T follicular helper cell (primary cell): ENCODE data around the gene ZNF506.
A peak's percentile ranks its signal among the peaks of the same experiment; 100 is the strongest.
"Not testable (repeated sequence)": the region's sequence is repeated elsewhere in the genome, so short reads cannot be mapped to it uniquely, and the experiment has no call there.

ENCODE experiments used
- DNase-seq: peaks from one replicate; pipeline ENCODE4 v3.0.0-alpha.2; 2020; ENCODE audit warnings: low read depth
- total RNA-seq, 2 experiments: gene quantifications; one replicate each; lab custom pipeline; 2026; lab: John Stamatoyannopoulos, UW

The ZNF506 gene
- total RNA-seq, result 51.2 to 83.1 reads per million in 2 experiments

- DNase-seq, result peak; percentile 97
Measured at GRCh38 chr19:19821366-19821951, at the start of gene ZNF506. Gene ZNF506, minus strand, starts transcription at chr19:19821750. Its CDS starts 147 bp downstream, at chr19:19821603.

DNA sequence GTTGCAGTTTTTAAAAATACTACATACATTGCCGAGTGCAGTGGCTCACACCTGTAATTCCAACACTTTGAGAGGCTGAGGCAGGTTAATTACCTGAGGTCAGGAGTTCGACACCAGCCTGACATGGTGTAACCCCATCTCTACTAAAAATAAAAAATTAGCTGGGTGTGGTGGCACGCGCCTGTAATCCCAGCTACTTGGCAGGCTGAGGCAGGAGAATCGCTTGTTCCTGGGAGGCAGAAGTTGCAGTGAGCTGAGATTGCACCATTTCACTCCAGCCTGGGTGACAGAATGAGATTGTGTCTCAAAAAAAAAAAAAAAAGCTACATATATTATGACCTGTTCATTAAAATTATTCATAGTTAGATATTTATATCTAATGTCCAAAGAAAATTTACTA is 48.5 kb upstream of the ZNF506 start:
- DNase-seq, result not testable (repeated sequence)

GRCh38 chr19:19866611-19867248 is 45.2 kb upstream of the ZNF506 start:
- peak; percentile 27 for DNase-seq

DNA sequence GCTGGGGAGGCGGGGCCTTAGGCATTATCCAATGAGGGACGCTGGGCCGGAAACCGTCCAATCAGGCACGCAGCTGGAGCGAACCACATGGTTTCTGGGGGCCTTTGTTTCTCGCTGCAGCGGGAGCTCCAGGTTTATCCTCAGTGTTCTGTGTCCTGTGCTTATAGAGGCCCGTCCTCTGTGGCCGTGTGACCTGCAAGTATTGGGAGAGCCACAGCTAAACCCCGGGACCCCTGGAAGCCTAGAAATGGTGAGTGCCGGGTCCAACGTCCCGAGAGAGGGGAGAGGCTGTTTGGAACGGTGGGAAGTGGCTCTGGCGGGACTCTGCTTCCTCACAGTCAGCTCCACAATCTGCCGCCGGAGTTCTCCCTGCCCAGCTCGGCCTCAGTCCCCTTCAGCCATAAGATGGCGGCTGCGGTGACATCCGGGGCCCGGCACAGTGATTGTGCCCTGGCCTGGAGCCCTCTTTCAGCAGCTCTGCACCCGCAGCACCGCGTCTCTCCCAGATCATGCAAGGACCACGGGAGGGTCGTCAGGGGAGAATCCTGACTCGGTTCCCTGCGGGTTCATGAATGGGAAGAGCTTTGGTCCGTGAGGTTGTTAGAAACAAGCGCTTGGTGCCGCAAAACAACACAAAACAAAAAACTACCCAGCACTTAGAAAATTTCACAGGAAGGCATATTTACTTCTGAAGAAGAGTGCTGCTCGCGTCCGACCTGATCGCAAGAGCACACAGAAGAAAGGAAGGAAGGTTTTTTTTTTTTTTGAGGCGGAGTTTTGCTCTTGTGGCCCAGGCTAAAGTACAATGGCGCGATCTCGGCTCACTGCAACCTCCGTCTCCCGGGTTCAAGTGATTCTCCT is 44.4 kb upstream of the ZNF506 start, which contains the start of gene ZNF253:
Gene ZNF253, plus strand, starts transcription at position 133 of the 861 bp plus-strand sequence. Its CDS starts 115 bp downstream, at position 248.
- DNase-seq, result peak; percentile 93

DNA sequence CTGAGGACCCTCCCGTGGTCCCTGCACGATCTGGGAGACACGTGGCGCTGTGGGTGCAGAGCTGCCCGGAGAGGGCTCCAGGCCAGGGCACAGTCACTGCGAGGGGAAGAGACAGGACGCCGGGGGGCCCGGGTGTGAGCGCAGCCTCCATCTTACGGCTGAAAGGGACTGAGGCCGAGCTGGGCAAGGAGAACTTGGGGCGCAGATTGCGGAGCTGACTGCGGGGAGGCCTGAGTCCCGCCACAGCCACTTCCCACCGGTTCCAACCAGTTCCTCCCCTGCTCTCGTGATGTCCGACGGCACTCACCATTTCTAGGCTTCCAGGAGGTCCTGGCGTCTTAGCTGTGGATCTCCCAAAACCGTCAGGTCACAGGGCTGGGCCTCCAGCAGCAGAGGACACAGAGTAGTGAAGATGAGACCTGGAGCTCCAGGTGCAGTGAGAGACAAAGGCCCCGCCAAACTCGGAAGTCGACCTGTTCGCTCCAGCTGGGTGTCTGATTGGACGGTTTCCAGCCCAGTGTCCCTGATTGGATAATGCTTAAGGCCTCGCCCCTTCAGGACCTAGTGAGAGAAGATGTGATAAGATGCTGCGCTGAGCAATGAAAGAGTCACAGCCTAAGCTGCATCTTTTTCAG is 39.3 kb upstream of the ZNF506 start:
- peak; percentile 62 for DNase-seq

DNA sequence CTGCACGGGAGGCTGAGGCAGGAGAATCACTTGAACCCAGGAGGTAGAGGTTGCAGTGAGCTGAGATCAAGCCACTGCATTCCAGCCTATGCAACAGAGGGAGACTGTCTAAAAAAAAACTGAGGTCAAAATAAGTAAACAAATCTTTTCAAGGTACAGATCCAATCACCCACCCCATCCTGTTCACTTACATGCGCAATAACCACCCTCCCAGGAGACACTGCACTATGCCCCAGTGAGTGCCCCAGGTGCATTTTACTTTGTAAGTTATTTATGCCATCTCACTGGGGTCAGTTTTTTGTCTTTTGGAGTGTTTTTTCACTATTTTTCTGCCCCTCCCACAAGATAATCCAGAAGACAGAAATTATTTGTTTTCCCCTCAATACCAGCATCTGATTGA is 37.2 kb upstream of the ZNF506 start:
- no peak for DNase-seq

GRCh38 chr19:19851740-19852139 is 30.2 kb upstream of the ZNF506 start:
- not testable (repeated sequence) for DNase-seq

GRCh38 chr19:19849056-19849455 is 27.5 kb upstream of the ZNF506 start:
- no peak for DNase-seq

DNA sequence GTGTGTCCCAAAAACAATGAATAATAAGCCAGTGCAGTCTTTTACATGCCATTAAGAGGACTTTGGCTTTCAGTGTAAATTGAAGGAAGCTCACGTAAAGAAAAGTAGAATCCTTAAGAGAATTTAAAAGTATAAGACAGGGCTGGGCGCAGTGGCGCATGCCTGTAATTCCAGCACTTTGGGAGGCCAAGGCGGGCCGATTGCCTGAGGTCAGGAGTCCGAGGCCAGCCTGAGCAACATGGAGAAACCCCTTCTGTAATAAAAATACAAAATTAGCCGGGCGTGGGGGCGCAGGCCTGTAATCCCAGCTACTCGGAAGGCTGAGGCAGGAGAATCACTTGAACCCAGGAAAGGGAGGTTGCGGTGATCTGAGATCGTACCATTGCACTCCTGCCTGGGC is 26.2 kb upstream of the ZNF506 start:
- DNase-seq, result no peak

GRCh38 chr19:19835560-19836038 is 14.0 kb upstream of the ZNF506 start:
- DNase-seq, result no peak

DNA sequence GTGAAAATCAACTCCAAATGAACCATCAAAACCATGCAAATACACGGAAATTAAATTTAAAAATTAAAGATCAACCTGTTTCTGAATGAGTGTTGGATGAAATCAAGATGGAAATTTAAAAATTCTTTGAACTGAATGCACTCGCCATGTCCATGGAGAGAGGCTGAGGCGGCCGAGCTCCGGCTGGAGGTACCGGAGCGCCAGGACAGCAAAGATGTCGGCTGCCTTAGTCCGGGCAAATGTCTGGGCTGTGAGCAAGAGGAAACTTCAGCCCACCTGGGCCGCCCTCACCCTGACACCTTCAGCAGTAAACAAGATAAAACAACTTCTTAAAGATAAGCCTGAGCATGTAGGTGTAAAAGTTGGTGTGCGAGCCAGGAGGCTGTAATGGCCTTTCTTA is 5.3 kb upstream of the ZNF506 start:
- no peak for DNase-seq

DNA sequence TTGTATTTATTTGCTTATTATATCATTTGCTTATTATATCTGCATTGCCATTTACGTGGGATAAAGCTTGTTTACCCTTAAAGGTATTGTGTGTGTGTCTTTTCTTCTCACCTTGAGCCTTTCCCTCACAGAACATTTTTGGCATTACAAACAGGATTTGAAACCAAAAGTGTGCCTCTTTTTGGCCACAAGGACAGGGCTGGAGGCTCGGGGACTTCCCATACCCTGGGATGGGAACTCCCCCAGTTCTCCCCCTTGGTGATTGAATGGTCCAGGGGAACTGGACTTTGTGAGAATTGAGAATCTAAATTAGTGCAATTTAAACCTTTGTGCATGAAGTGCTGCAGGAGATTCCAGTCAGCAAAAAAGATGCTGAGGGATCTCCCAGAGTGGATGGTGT is 2.4 kb upstream of the ZNF506 start:
- DNase-seq, result no peak

DNA sequence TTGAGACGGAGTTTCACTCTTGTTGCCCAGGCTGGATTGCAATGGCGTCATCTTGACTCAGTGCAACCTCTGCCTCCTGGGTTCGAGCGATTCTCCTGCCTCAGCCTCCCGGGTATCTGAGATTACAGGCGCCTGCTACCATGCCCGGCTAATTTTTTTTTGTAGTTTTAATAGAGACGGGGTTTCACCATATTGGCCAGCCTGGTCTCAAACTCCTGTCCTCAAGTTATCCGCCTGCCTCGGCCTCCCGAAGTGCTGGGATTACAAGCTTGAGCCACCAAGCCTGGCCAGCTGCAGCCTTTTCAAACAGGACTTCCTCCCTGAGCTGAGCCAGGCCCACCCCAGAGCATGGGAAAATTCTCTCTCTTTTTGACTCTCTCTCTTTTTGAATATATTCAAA is 426 bp upstream of the ZNF506 start:
- not testable (repeated sequence) for DNase-seq

DNA sequence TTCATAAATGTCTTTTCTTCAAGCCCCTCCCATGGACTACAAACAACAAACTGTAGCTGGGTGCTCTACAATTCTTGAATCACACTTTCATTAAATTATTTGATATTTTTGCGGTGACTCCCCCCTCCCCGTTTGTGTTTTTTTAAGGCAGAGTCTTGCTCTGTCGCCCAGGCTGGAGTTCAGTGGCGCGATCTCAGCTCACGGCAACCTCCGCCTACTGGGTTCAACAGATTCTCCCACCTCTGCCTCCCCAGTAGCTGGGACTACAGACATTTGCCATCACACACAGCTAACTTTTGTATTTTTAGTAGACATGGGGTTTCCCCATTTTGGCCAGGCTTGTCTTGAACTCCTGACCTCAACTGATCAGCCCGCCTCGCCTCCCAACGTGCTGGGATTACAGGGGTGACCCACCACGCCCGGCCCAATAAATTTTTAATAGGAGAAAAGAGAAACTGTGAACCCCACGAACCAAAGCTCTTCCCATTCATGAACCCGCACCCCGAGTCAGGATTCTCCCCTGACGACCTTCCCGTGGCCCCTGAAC is 703 bp downstream of the ZNF506 start:
- DNase-seq, result no peak

GRCh38 chr19:19817357-19817756 is 4.2 kb downstream of the ZNF506 start:
- peak; percentile 66 for DNase-seq

GRCh38 chr19:19816679-19817078 is 4.9 kb downstream of the ZNF506 start:
- no peak for DNase-seq

DNA sequence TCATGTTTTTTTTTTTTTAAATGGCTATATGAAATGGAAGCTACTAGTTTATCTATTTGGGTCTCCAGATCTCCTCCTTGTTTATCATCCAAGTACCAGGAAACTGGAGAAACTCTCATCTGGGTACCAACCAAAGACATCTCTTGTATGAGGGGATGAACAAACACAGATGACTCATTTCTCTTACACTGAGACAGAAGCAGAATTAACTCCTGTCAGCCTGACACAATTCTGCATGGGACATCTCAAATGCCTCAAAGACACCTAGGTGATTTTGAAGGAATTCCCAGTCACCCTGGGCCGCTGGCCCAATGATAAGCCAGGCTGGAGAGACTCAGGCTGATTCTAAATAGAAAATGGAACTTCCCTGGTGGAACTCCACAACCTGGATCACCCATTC is 9.6 kb downstream of the ZNF506 start:
- DNase-seq, result not testable (repeated sequence)

- no peak for DNase-seq
Measured at GRCh38 chr19:19805480-19805879, 16.1 kb downstream of the ZNF506 start.

DNA sequence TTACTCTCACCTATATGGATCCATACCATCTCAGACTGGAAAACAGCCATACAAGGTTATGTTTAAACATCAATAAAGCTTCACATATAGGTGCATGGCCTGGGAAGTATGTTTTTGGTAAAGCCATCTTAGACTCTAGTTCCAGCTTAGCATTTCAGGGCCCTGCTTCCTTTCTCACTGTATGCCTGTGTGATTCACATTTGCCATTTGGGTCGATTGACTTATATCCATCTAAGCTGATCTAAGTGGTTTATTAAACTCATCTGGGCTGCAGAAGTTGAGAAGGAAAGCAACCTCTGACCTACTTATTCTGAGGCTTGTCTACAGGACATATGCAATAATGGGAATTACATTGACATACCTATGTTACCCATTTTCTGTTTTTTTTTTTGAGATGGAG is 33.5 kb downstream of the ZNF506 start:
- no peak for DNase-seq

GRCh38 chr19:19785476-19785875 is 36.1 kb downstream of the ZNF506 start:
- DNase-seq, result not testable (repeated sequence)

DNA sequence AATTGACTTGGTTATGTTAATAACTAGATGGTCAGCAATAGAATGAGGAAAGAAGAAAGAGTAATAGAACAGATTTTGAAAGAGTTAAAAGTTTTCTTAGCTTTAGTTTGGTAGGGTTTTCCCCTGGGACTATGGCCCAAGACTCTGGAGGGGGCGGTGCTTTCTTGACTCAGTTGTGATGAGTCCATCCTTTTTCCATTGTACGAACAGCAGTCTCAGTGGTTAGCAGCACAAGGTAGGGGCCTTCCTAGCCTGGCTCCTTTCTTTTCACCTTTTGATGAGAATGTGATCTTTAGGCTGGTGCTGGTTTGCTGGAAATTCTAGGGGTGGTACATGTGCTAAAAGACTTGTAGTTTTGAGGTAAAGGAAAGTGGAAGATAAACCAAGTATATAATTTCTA is 38.8 kb downstream of the ZNF506 start:
- DNase-seq, result no peak

GRCh38 chr19:19781791-19782190 is 39.8 kb downstream of the ZNF506 start:
- not testable (repeated sequence) for DNase-seq
